ENCODE data around the gene NSL1.
"Not testable (repeated sequence)": the region's sequence is repeated elsewhere in the genome, so short reads cannot be mapped to it uniquely, and the experiment has no call there.

NSL1 gene

DNA sequence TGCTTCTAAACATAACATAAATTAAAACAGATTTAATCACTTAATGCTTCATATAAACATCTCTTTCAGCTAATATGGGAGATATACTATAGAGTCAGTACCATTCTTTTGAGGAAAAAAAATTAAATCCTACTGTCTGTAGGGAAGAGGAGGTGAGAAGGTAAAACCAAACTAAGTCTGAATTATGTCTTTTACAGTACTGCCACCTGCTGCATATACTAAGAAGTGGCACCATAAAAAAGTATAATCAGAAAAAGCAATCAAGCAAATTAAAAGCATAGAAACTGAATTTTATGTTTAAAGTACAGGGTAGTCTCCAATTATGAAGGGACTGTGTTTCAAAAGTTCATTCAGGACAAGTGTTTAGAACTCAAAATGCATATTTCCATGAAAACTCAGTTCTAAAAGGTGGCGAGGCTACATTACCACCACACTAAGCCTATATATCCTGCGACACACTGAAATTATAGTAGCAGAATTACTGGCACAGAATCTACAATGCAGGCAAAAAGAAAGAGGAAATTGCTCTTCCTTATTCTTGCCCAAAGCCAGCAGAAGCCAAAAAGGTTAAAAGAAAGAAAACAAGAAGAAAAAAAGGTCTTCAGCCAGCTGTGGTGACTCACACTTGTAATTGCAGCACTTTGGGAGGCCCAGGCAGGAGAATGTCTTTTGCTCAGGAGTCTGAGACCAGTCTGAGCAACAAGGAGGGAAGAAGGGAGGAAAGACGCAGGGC is 9.0 kb downstream of the NSL1 start:
- DNase-seq = peak; percentile 66

DNA sequence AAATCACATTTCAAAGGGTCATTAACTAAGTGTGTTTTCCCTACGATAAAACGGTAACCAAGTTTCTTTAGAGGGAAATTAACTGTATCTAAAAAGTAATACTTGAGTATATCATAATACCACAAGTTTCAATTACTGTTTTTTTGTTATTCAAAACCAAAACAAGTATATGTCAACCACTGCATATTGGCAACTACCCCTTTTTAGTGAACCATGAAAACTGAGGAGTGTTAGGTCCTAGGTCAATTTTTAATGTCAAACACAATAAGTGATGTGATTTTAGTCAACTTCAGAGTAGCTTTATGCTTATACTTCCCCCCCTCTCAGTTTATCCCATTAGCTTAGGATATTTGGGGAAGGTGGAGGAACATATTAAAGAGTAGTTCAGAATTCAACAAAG is 10.4 kb downstream of the NSL1 start:
- DNase-seq = no peak

DNA sequence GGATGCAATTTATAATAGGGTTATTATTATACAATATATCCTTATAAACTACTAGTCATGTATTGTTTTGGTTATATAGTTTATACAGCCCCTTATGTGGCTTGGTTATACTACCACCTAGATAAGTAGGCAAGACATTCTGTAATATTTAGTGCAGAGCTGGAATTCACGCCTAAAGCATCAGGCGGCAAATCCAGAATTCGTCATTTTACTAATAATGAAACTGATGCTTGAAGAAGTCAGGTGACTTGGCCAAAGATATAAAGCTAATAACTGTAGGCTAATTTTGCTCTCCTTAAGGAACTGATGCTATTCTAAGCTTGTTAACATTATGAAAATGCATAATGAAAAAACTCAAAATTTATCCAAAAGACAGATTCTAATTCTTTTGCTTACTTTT is 10.8 kb downstream of the NSL1 start:
- DNase-seq = no peak

DNA sequence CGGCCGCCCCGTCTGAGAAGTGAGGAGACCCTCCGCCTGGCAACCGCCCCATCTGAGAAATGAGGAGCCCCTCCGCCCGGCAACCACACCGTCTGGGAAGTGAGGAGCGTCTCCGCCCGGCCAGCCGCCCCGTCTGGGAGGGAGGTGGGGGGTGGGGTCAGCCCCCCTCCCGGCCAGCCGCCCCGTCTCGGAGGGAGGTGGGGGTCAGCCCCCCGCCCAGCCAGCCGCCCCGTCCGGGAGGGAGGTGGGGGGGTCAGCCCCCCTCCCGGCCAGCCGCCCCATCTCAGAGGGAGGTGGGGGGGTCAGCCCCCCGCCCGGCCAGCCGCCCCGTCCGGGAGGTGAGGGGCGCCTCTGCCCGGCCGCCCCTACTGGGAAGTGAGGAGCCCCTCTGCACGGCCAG is 12.5 kb downstream of the NSL1 start:
- DNase-seq = not testable (repeated sequence)

DNA sequence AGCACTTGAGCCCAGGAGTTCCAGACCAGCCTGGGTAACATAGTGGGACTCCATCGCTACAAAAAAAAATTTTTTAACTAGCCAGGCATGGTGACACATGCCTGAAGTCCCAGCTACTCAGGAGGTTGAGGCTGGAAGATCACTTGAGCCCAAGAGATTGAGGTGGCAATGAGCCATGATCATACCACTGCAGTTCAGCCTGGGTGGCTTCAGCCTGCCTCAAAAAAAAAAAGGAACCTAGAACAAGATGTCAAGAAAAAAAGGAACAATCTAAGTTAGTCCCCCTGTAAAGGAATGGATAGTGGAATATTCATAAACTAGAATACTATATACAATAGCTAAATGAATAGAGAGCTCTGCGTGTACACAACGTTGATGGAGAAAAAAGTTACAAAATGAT is 14.4 kb downstream of the NSL1 start:
- DNase-seq = no peak

DNA sequence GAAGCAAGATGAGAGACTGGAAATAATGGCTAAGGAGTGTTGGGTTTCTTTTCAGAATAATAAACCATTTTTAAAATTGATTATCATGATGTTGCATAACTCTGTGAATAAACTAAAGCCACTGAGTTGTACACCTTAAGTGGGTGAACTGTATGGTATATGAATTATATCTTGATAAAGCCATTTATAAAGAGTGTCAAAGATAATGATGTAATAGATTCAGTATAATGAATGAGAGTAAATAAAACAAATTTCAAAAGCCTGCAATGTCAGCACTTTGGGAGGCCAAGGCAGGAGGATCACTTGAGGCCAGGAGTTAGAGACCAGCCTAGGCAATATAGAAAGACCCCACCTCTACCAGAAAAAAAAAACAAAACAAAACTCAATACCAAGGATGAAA is 16.3 kb downstream of the NSL1 start:
- DNase-seq = no peak

DNA sequence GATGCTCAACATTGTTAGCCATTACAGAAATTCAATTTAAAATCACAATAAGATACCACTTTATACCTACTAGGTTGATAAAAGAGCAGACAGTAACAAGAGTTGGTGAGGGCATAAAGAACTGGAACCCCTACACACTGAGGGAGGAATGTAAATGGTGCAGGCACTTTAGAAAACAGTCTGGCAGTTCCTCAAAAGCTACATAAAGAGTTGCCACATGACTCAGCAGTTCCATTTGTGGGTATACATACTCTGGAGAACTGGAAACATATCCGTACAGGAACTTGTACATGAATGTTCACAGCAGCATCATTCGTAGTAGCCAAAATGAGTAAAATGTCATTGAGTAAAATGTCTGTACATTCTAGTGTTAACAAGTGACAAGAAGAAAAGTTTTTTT is 17.0 kb downstream of the NSL1 start:
- no peak for DNase-seq

DNA sequence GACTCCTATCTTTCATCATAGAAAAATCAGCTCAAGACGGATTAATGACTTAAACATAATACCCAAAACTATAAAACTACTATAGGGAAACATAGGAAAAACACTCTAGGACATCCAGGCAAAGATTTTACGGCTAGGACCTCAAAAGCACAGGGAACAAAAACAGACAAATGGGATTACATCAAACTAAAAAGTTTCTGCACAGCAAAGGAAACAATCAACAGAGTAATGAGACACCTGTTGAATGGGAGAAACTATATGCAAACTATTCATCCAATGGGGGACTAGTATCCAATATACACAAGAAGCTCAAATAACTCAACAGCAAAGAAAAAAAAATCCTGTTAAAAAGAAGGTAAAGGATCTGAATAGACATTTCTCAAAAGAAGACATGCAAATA is 18.6 kb downstream of the NSL1 start:
- DNase-seq = no peak

DNA sequence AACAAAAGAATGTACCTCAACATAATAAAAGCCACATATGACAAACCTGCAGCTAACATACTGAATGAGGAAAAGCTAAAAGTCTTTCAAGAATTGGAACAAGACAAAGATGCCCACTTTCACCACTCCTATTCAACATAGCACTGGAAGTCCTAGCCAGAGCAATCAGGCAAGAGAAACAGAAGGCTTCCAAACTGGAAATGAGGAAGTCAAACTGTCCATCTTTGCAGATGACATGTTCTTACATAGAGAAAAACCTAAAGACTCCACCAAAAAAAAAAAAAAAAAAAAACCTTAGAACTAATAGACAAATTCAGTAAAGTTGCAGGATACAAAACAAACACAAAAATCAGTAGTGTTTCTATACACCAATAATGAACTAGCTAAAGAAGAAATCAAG is 20.2 kb downstream of the NSL1 start:
- no peak for DNase-seq

DNA sequence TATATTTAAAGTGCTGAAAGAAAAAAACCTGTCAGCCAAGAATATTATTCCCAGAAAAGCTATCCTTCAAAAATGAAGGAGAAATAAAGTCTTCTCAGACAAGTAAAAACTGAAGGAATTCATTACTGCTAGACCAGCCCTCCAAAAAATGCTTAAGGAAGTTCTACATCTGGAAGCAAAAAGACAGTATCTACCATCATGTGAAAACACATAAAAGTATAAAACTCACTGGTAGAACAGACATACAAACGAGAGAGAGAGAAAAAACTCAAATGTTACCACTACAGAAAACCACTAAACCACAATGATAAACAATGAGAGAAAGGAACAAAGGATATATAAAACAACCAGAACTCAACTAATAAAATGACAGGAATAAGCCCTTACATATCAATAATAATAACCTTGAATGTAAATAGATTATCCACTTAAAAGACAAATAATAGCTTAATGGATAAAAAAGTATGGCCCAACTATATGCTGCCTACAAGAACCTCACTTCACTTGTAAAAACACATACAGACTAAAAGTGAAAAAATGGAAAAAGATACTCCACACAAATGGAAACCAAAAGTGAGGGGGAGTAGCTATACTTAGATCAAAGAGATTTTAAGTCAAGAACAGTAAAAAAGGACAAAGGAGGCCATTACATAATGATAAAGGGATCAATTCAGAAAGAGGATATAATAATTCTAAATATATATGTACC is 22.0 kb downstream of the NSL1 start:
- no peak for DNase-seq

DNA sequence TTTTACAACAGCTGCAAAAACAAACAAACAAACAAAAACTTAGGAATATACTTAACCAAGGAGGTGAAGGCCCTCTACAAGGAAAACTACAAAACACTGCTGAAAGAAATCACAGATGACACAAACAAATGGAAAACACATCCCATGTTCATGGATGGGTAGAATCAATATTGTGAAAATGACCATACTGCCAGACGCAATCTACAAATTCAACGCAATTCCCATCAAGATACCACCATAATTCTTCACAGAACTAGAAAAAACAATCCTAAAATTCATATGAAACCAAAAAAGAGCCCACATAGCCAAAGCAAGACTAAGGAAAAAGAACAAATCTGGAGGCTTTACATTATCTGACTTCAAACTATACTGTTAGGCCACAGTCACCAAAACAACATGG is 24.8 kb downstream of the NSL1 start:
- not testable (repeated sequence) for DNase-seq

DNA sequence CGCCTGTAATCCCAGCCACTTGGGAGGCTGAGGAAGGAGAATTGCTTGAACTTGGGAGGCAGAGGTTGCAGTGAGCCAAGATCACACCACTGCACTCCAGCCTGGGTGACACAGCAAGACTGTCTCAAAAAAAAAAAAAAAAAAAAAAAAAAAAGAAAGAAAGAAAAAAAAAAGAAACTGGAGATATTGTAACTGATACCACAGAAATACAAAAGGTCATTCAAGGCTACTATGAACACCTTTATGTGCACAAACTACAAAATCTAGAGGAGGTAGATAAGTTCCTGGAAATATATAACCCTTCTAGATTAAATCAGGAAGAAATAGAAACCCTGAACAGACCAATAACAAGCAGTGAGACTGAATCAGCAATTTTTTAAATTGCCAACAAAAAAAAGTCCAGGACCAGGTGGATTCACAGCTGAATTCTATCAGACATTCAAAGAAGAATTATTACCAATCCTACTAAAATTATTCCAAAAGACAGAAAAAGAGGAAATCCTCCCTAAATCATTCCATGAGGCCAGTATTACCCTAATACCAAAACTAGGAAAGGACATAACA is 26.8 kb downstream of the NSL1 start:
- DNase-seq = not testable (repeated sequence)

DNA sequence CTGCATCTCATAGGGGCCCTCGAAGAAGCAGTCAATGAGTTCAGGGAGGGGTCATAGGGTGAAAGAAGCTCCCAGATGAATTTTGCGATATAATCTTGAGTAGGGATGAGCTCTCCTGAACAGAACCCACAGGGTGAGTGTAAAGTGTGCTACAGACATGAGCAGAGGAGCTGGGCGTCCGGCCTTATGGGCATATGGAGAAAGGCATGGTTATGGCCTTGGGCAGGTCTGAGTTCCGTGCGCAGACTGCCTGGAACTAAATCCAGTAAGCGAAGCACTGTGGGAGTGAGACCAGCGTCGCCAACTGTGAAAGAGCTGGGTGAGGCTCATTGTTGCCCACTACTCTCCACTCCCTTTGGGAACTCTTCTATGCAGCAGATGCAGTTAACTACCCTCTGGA is 28.7 kb downstream of the NSL1 start:
- DNase-seq = no peak

DNA sequence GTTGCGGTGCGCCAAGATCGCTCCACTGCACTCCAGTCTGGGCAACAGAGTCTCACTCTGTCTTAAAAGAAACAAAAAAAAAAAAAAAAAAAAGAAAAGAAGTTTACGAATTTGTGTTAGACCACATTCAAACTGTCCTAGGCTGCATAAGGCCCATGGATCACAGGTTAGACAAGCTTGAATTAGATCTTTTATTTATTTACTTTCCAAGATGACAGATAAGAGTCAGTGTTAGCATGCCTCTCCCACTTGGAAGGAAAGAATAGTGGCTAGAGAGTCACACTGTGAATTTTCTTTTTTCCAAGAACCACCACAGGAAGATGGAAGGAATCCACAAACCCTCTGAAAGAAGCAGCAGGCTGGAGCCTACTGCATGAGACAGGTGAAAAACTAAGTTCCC is 29.3 kb downstream of the NSL1 start:
- no peak for DNase-seq

DNA sequence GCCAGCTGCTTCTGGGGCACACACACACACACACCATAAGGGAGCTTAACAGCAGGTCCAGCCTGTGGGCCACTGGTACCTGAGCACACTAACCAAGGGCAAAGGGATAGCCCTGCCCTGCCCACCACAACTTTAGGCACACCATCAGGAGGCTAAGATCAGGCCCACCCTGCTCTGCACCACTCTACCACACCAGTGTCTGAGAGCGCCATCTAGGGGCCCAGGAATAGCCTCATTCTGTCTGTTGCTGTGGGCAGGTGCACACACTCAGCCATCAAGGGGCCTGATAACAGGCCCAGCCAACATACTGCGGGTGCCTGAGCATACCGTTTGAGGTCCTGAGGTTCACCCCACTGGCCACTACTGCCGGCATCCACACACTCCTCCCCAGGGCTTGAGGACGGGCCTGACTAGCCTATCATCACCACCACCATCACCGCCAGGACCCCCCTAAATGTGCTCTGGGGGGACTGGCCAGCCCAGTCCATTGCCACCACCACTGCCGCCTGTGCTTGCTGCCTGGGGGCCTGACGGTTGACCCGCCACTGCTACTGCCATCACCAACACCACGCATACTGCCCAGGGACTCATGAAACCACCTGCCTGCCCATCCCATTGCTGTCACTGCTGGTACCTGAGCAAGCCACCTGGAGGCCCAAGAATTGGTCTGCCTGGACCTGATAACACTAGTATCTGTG is 31.3 kb downstream of the NSL1 start:
- no peak for DNase-seq

DNA sequence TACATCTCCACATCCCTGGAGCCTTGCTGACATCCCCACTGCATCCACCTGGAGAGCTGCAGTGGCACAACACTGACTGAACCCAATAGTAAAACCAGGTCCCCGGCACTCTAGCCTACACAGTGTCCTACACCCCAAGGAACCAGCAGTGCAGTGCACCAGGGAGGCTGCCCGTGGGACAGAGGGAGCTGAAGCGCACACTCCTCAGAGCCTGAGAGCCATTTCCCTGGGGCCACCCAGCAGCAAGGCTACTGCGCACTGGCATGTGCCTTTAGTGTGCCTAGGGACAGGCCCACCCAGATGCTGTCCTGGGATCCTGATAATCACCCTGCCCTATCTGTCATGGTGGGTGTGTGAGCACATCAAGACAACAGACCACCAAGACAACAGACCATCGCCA is 31.9 kb downstream of the NSL1 start:
- DNase-seq = no peak

DNA sequence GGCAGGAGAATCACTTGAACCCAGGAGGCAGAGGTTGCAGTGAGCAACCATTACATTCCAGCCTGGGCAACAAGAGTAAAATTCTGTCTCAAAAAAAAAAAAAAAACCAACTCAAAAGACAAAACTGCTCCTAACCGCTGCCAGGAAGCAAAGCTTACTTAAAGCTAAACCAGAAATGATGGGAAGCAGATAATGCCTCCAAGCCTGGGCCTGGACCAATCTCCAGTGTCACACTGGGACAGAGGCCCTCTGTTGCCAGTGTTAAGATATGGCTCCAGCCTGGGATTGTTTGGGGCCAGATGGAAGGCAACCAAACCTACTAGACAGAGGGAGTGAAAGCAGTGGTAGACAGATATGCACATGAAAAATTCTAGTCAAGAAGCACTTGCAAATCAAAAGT is 36.9 kb downstream of the NSL1 start:
- no peak for DNase-seq

DNA sequence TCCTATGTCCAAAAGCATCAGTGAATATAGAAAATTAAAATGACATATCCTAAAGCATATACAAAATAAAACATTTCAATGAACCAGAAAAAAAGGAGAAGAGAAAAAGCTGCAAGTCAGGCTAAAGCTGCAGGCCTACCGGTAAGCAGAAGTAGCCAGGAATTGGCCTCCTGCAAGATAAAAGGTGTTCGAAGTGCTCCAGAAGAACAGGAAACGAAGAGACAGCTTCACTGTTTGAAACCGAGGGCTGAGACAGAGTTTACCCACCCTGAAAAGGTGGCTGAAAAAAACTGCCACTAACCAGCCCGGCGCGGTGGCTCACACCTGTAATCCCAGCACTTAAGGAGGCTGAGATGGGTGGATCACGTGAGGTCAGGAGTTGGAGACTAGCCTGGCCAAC is 37.4 kb downstream of the NSL1 start:
- no peak for DNase-seq

DNA sequence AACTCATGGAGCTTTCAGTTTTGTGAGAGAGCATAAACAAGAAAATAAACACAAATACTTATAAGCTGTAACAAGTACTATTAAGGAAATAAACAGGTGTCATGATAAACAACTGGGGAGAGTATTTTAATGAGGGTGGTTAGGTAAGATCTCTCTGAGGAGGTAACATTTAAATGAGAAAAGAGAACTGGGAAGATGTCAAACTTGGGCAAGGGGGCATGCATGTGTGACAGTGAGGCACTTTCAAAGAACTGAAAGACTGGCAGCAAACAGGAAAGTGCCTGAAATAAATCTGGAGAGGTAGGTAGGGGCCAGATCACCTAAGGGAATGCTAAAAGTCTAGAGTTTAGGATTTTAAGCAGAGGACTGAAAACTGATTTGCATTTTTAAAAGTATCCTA is 37.8 kb downstream of the NSL1 start:
- DNase-seq = no peak

DNA sequence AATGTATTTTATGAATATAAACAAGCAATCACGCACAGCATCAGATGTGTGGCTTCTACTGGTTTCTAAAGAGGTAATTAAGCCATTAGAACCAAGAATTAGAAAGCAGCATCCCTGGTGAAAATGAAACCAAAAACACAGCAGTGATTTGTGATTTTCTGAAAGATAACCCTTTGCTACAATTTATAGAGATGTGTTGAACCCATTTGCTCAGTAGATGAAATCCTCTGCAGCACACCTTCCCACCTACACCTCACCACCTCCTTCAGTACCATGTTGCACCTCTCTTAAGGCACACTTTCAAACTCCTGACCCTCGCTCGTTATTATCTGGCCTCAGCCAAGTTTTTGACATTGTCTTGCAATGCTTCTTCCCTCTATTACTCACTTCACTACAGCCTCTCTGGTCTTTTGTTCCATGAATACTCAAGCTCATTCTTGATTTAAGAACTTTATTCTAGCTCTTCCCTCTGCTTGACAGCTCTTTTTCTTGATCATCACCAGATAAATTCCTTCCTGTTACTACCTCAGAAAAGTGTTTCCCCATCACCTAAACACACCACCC is 38.6 kb downstream of the NSL1 start:
- DNase-seq = no peak

DNA sequence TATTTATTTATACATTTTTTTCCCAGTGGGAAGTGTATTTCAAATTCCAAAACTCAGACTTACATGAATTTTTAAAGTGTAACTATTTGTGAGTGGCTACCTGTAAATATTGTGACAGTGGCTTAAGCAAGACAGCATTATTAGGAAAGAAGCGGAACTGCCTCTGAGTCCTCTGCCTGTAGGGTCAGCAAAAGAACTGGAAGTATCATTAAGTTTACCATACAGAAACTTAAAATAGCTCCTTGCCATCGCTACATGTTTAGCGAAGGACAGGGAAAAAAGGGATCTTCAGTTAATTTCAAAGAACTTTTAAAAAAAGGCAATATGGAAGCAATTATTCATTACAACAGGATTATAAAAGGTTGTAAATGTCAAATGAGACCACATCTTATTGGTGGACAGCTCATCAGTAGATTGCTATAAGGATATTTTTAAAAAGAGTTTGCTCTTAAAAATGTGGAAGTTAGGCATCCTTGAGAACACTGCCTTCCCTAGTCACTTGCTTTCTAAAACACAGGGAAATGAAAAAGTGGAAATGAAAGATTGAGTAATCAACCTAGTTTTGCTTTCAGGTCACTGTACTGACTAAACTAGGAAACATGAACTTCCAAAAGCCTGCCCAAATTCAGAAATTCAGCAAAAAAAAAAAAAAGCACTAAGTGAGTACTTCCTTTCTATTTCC is 39.2 kb downstream of the NSL1 start:
- no peak for DNase-seq

DNA sequence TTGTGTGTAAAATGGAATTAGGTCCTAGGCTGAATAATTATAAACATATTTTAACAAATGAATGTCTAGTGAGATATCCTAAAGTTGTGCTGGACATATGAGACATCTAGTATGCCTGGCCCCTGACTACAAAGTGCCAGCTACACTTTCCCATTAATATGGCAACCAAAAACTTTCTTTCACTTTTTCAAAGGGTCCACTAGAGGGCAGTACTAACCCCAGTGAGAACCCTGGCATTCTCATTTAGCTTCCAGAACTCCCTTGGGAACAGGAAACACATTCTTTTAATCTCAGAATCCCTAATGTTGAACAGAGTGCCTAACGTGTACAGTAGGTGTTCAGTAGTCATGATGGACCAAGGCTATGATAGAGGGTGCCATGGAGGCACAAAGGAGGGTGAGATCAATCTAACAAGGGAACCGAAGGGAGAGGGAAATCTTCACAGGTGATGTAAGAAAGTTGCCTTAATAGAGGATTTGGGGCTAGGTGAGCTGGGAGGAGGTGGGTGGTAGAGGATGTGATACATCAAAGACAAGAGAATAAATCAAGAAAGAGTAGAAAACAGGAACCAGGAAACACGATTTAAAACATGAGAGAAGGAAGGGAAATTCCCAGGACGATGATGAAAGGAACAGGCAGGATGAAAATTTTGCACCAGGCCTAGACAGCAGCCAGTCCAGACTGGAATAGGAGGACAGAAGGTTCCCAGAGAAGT is 41.6 kb downstream of the NSL1 start:
- peak; percentile 78 for DNase-seq

Measured in kidney glomerular epithelial cell (primary cell).